ENCODE measurements around the gene ZHX3.
"Not testable (repeated sequence)": the region's sequence is repeated elsewhere in the genome, so short reads cannot be mapped to it uniquely, and the experiment has no call there.

The ZHX3 gene

DNA sequence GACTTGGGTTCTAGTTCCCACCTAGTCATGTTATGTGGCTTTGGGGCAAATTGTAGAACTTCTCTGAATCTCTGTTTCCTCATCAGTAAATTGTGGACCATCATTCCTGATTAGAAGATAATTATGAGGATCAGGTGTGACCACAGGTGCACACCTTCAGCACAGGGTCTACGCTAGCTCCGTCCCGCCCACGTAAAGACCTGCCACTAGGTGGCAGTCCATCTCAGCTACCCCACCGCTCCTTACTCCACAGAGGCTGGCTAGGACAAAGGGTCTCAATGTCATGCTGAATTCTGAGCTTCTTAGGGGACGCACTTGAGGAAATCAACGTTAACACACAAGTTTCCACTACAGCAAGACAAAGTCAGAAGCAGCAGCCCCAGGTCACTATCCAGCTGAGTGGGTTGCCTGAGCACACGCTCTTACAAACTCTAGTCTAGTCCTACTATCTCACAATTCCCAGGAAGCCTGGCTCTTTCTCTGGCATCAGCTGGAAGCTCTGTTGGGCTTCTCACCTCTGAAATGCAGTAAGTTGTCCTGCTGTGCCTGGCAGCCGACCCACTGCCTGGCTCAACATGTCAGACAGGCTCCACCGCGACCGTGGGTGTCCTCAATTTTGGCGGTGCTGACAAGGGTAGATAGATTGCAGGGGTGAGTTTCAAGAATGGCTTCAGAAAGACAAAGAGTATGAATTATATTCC is 182.2 kb downstream of the ZHX3 start:
- H3K9me3 ChIP-seq (ENCODE audit: control insufficient read depth, insufficient read depth, low read length), result no peaks in the 10 kb centered on the region
- no peak for TF ChIP-seq EZH2phosphoT487 (IDR thresholded peaks at IDR 0.05; ENCODE audit: borderline replicate concordance, low read length)
- TF ChIP-seq, protein P1, sequence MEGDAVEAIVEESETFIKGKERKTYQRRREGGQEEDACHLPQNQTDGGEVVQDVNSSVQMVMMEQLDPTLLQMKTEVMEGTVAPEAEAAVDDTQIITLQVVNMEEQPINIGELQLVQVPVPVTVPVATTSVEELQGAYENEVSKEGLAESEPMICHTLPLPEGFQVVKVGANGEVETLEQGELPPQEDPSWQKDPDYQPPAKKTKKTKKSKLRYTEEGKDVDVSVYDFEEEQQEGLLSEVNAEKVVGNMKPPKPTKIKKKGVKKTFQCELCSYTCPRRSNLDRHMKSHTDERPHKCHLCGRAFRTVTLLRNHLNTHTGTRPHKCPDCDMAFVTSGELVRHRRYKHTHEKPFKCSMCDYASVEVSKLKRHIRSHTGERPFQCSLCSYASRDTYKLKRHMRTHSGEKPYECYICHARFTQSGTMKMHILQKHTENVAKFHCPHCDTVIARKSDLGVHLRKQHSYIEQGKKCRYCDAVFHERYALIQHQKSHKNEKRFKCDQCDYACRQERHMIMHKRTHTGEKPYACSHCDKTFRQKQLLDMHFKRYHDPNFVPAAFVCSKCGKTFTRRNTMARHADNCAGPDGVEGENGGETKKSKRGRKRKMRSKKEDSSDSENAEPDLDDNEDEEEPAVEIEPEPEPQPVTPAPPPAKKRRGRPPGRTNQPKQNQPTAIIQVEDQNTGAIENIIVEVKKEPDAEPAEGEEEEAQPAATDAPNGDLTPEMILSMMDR (IDR thresholded peaks at IDR 0.05; ENCODE audit: low read depth, low read length, poor library complexity, severe bottlenecking), result peak; percentile 99
- H3K9me2 ChIP-seq (replicated peaks; ENCODE audit: control insufficient read depth, low read length), result no peaks in the 10 kb centered on the region
- H3K36me3 ChIP-seq (ENCODE audit: control insufficient read depth, low read length), result peaks cover 18% of the 10 kb centered on the region
- peaks cover 4% of the 10 kb centered on the region; the same call in 1 of the 2 replicates for H4K20me1 ChIP-seq (ENCODE audit: control insufficient read depth, insufficient read depth, low read depth, low read length)
- H3K4me3 ChIP-seq (ENCODE audit: low read length), result no peak overlapping the region
- H3K27me3 ChIP-seq (ENCODE audit: control insufficient read depth, low read length), result no peaks in the 10 kb centered on the region
- H3K79me2 ChIP-seq (ENCODE audit: control insufficient read depth, low read length), result peaks cover 29% of the 10 kb centered on the region
- no peak overlapping the region for H3K4me2 ChIP-seq (ENCODE audit: low read length)
- peaks cover 21% of the 10 kb centered on the region for H3F3A ChIP-seq (ENCODE audit: control insufficient read depth, insufficient read depth)
- H3K4me1 ChIP-seq (ENCODE audit: control insufficient read depth, low read length), result peaks cover 38% of the 10 kb centered on the region
- no peak overlapping the region for H3K27ac ChIP-seq (ENCODE audit: low read depth, low read length)

- H3K27ac ChIP-seq (ENCODE audit: low read depth, low read length), result no peak overlapping the region
- H3K9me2 ChIP-seq (replicated peaks; ENCODE audit: control insufficient read depth, low read length), result no peaks in the 10 kb centered on the region
- TF ChIP-seq, protein P1 (IDR thresholded peaks at IDR 0.05; ENCODE audit: low read depth, low read length, poor library complexity, severe bottlenecking), result no peak
- no peak for TF ChIP-seq EZH2phosphoT487 (IDR thresholded peaks at IDR 0.05; ENCODE audit: borderline replicate concordance, low read length)
- no peak overlapping the region for H3K4me2 ChIP-seq (ENCODE audit: low read length)
- peaks cover 31% of the 10 kb centered on the region for H3K4me1 ChIP-seq (ENCODE audit: control insufficient read depth, low read length)
- no peak overlapping the region for H3K4me3 ChIP-seq (ENCODE audit: low read length)
- H4K20me1 ChIP-seq (ENCODE audit: control insufficient read depth, insufficient read depth, low read depth, low read length), result 0 out of 2 replicates have a peak, but pooled peaks cover 4% of the 10 kb centered on the region
- H3F3A ChIP-seq (ENCODE audit: control insufficient read depth, insufficient read depth), result peaks cover 25% of the 10 kb centered on the region
- H3K9me3 ChIP-seq (ENCODE audit: control insufficient read depth, insufficient read depth, low read length), result no peaks in the 10 kb centered on the region
- H3K36me3 ChIP-seq (ENCODE audit: control insufficient read depth, low read length), result peaks cover 13% of the 10 kb centered on the region
- H3K79me2 ChIP-seq (ENCODE audit: control insufficient read depth, low read length), result peaks cover 22% of the 10 kb centered on the region
- H3K27me3 ChIP-seq (ENCODE audit: control insufficient read depth, low read length), result no peaks in the 10 kb centered on the region
These were observed 183.0 kb downstream of the ZHX3 start for GRCh38 chr20:41134362-41135186.

DNA sequence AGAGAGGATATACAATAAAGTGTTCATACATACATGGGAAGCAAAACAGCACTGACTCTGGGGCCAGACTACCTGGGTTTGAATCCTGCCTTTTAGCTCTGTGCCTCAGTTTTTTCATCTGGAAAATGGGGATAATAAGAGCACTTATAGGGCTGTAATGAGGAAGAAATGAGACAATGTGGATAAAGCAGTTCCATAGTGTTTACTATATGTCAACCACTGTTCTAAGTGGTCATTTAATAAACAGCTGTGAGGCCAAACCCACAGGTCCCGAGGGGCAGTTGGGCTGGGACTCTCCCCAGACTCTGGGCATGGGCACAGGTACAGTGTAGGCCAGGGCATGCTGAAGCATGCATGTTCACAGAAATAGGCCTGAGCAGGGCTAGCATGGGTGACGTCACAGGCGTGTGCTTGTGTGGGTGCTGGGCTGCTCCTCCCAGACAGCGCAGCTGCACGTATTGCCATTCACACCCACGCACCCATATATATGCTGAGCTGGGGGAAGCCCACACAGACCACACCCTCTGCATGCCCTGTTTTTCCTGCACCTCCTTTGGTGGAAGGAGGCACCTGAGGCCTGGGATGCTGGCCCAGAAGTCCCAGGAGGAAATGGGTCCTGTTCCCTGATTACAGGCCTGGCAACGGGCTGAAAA is 183.7 kb downstream of the ZHX3 start:
- H3K4me2 ChIP-seq (ENCODE audit: low read length), result peak overlapping the region; percentile 8; the same call in 1 of the 2 replicates
- no peak overlapping the region for H3K27ac ChIP-seq (ENCODE audit: low read depth, low read length)
- H3K36me3 ChIP-seq (ENCODE audit: control insufficient read depth, low read length), result peaks cover 6% of the 10 kb centered on the region
- no peaks in the 10 kb centered on the region for H3K9me2 ChIP-seq (replicated peaks; ENCODE audit: control insufficient read depth, low read length)
- no peaks in the 10 kb centered on the region for H3K9me3 ChIP-seq (ENCODE audit: control insufficient read depth, insufficient read depth, low read length)
- peaks cover 25% of the 10 kb centered on the region for H3F3A ChIP-seq (ENCODE audit: control insufficient read depth, insufficient read depth)
- no peaks in the 10 kb centered on the region for H3K27me3 ChIP-seq (ENCODE audit: control insufficient read depth, low read length)
- H3K4me3 ChIP-seq (ENCODE audit: low read length), result no peak overlapping the region
- H4K20me1 ChIP-seq (ENCODE audit: control insufficient read depth, insufficient read depth, low read depth, low read length), result no peaks in the 10 kb centered on the region
- TF ChIP-seq, protein P1 (IDR thresholded peaks at IDR 0.05; ENCODE audit: low read depth, low read length, poor library complexity, severe bottlenecking), result no peak
- no peak for TF ChIP-seq EZH2phosphoT487 (IDR thresholded peaks at IDR 0.05; ENCODE audit: borderline replicate concordance, low read length)
- H3K79me2 ChIP-seq (ENCODE audit: control insufficient read depth, low read length), result peaks cover 14% of the 10 kb centered on the region
- peaks cover 24% of the 10 kb centered on the region for H3K4me1 ChIP-seq (ENCODE audit: control insufficient read depth, low read length)

DNA sequence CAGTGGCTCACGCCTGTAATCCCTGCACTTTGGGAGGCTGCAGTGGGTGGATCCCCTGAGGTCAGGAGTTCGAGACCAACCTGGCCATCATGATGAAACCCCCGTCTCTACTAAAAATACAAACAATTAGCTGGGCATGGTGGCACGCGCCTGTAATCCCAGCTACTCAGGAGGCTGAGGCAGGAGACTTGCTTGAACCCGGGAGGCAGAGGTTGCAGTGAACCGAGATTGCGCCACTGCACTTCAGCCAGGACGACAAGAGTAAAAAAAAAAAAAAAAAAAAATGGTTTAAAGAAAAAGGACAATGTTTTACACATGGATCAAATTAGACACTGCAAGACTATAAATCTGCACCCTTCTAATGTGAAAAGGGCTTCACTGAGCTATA is 185.1 kb downstream of the ZHX3 start:
- H3K9me3 ChIP-seq (ENCODE audit: control insufficient read depth, insufficient read depth, low read length); H3K4me3 ChIP-seq (ENCODE audit: low read length); H3K27me3 ChIP-seq (ENCODE audit: control insufficient read depth, low read length): not testable (repeated sequence)

More for the DNA sequence above, 185.1 kb downstream of the ZHX3 start:
- Histone ChIP-seq H3K4me1 (ENCODE audit: control insufficient read depth, low read length) (peaks cover 16% of the 10 kb centered on the region), H3F3A (ENCODE audit: control insufficient read depth, insufficient read depth) (peaks cover 25% of the 10 kb centered on the region)
- H3K79me2 ChIP-seq (ENCODE audit: control insufficient read depth, low read length); H3K4me2 ChIP-seq (ENCODE audit: low read length); H3K27ac ChIP-seq (ENCODE audit: low read depth, low read length); H4K20me1 ChIP-seq (ENCODE audit: control insufficient read depth, insufficient read depth, low read depth, low read length); H3K36me3 ChIP-seq (ENCODE audit: control insufficient read depth, low read length); H3K9me2 ChIP-seq (replicated peaks; ENCODE audit: control insufficient read depth, low read length): not testable (repeated sequence)

Data from DOHH2 (cell line).